Activated CD8-positive, alpha-beta memory T cell treated with anti-CD3 and anti-CD28 coated beads for 4 hours (primary cell): ENCODE results near the gene CXCL10.
"Not testable (repeated sequence)": the region's sequence is repeated elsewhere in the genome, so short reads cannot be mapped to it uniquely, and the experiment has no call there.

ENCODE experiments used
- DNase-seq, 2 donors: peaks; one replicate each; pipeline ENCODE4 v3.0.0-alpha.2; 2020; ENCODE audit warnings: low read depth in 2 of 2

The CXCL10 gene

DNA sequence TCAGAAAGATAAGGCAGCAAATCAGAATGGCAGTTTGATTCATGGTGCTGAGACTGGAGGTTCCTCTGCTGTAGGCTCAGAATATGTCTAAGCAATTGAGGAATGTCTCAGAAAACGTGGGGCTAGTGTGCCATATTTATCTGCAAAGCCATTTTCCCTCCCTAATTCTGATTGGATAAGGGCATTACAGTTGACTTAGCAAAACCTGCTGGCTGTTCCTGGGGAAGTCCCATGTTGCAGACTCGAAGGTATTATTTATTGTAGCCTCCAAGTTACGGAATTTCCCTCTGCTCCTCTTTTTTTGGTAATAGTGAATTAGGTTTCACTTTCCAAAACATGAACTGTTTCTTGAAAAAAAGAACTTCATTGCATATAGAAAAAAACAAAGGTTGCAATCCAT, at the start of gene CXCL10:
Gene CXCL10 (minus strand): TSS at position 109 of the 400 bp plus-strand sequence. CDS start 66 bp downstream, at position 43.
- DNase-seq: no peak

DNA sequence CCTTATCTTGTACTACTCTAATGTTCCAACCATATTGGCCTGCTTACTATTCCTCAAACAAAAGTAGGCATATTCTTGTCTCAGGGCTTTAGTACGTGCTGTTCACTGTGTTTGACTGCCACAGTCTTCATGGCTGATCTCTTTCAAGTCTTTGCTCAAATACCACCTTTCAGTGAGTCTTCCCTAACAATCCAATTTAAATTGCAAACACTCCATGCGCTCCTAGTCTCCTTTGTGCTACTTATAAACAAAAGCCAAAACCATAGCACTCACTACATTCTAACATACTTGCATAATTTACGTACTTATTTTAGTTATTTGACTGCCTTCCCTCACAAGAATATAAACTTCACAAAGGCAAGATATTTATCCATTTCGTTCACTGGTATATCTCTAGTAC, 49.5 kb upstream of the CXCL10 start:
- no peak for DNase-seq

GRCh38 chr4:76067652-76068286, 44.5 kb upstream of the CXCL10 start:
- peak; percentile 20 to 33 for DNase-seq

DNA sequence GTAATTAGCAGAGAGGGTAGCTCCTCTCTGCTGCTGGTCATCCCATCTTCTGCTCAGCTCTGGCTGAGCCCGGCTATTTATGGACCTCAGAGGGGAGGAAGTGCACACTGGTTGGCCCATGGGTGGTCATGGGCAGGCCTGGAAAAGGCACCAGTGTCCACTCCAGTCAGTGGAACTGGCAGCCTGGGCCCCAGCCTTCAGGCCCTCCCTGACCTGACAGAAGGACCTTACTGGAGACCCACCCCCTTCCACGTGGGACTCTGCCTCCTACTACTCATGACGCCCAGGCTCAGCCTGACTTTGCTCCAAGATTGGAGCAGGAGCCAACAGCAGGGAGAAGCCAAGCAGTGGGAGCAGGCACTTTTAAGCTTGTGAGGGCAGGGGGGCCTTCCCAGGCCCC, 43.2 kb upstream of the CXCL10 start:
- no peak for DNase-seq

DNA sequence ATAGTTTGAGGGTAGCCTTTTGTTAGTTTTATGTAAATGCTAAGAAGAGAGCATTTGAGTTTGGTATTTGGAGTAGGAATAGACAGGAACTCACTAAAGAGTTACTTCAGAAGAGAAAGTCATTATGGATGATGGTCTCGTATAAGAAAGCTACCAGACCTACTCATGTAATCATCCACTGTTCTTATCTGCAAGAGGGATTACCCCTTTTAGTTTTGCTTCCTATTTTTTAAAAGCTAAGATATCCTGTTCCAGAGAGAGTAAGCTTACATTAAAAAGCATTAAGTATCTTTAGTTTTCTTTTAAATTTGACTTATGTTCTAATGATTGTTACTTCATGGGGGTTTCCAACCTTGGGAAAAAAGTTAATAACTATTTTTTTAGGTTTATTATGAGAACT, 38.7 kb upstream of the CXCL10 start:
- DNase-seq: no peak

DNA sequence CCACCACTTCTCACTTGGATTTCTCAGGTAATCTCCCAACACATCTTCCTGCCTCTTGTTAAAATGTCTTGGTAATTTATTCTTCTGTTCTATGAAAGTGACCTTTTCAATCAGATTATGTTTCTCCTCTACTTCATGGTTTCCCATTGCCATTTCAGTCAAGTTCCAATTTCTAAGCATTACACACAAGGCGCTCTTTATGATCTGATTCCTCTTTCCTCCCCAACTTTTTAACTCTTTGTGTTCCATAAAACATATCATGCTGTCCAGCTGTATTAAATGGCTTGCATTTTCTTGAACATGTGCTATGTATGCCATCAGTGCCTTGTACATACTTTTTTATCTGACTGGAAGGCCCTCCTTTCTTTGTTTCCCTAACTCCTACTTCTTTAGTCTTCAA, 38.1 kb upstream of the CXCL10 start:
- DNase-seq: no peak

DNA sequence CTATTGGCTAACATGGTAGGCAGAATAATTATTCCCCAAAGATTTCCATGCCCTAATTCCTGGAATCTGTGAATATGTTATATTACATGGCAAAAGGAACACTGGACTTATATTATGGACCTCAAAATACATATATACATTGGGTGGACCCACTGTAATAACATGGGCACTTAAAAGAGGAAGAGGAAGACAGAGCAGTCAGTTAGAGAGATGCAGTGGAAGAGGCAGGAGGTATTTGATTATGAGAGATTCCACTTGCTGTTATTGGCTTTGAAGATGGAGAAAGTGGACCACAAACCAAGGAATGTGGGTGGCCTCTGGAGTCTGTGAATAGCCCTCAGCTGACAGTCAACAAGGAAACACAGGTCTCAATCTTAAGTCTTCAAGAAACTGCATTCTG, 37.2 kb upstream of the CXCL10 start:
- DNase-seq: no peak

DNA sequence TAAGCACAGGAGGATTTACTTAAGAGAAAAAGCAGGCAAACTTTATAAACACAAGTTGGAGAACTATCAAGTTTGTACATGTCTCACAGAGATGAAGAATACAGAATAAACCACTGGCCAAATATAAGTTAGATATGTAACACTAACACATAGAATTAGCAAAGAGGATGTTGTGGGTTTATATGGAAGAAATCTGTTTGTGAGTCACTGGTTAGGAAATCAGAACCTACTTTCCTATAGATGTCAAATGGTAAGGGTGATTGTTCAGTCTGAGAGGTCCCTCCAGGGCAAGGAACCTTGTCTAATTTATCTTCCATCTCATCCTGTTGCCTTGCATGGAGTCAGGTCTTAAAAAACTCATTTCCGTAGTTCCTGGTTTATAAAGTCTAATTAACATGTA, 36.5 kb upstream of the CXCL10 start:
- no peak for DNase-seq

- DNase-seq: no peak
Measured at GRCh38 chr4:76058888-76059426, 35.7 kb upstream of the CXCL10 start.

DNA sequence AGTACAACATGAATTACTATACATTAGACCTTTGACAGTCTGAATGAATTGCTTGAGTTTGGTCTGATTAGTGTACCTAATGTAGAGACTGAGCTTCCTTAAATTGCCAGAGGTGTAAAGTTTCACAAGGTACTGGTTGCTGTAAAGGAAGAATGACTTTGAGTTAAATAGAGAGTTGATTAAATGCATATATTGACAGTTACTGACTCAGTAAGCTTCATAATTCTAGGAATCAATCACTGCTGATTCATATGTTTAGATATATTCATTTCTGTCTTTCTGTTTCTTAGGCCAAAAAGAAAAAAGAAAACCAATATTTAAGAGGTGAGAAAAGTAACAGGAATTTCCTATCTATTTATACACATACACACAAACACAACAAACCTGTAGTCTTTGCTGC, 35.0 kb upstream of the CXCL10 start:
- DNase-seq: no peak

- DNase-seq: no peak
Measured at GRCh38 chr4:76055421-76055820, 32.1 kb upstream of the CXCL10 start.

GRCh38 chr4:76055016-76055415, 31.7 kb upstream of the CXCL10 start:
- no peak for DNase-seq

DNA sequence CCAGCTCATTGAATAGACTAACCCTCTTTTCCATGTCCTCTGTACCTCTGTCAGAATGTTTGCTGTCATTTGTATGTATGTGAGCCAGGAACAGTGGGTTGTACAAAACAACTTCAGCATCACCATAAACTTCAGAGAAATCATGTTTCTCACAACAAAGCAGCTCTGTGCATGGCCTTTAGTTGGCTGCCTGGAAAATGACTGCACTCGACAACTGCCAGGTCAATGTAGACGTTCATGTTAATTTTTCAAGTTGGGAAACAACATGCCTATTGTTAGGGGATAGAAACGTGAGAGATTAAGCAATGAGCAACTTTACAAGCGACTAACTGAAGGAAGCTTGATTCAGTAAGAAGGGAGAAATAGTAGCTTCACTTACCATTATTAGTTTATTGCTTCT, 30.4 kb upstream of the CXCL10 start:
- no peak for DNase-seq

DNA sequence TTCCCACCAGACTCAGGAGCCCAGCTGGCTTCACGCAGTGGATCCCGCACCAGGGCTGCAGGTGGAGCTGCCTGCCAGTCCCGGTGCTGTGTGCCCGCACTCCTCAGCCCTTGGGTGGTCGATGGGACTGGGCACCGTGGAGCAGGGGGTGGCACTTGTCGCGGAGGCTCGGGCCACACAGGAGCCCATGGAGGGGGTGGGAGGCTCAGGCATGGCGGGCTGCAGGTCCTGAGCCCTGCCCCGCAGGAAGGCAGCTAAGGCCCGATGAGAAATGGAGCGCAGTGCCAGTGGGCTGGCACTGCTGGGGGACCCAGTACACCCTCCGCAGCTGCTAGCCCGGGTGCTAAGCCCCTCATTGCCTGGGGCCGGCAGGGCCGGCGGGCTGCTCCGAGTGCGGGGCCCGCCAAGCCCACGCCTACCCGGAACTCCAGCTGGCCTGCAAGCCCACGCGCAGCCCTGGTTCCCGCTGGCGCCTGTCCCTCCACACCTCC, 27.3 kb upstream of the CXCL10 start:
- DNase-seq: not testable (repeated sequence)

DNA sequence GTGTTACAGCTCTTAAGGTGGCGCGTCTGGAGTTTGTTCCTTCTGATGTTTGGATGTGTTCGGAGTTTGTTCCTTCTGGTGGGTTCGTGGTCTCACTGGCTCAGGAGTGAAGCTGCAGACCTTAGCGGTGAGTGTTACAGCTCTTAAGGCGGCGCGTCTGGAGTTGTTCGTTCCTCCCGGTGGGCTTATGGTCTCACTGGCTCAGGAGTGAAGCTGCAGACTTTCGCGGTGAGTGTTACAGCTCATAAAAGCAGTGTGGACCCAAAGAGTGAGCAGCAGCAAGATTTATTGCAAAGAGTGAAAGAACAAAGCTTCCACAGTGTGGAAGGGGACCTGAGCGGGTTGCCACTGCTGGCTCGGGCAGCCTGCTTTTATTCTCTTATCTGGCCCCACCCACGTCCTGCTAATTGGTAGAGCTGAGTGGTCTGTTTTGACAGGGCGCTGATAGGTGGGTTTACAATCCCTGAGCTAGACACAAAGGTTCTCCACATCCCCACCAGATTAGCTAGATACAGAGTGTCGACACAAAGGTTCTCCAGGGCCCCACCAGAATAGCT, 26.6 kb upstream of the CXCL10 start:
- DNase-seq: not testable (repeated sequence)

DNA sequence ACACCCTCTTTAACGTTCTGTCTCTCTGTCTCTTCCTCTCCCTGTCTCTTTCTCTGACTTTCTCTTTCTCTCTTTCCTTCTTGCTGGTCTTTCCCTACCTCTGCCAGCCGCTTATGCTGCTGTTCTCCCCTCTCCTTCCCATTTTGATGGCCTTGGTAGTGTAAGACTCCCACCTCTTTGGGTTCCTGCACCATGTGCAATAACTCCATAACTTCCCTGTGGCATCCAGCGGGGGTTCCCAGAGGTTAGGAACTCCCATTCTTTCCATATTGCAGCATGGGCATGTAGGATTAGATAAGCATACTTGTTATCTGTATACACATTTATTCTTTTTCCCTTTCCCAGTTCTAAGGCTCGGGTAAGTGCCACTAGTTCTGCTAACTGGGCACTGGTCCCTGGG, 21.4 kb upstream of the CXCL10 start:
- not testable (repeated sequence) for DNase-seq

GRCh38 chr4:76043306-76043705, 20.0 kb upstream of the CXCL10 start:
- not testable (repeated sequence) for DNase-seq

DNA sequence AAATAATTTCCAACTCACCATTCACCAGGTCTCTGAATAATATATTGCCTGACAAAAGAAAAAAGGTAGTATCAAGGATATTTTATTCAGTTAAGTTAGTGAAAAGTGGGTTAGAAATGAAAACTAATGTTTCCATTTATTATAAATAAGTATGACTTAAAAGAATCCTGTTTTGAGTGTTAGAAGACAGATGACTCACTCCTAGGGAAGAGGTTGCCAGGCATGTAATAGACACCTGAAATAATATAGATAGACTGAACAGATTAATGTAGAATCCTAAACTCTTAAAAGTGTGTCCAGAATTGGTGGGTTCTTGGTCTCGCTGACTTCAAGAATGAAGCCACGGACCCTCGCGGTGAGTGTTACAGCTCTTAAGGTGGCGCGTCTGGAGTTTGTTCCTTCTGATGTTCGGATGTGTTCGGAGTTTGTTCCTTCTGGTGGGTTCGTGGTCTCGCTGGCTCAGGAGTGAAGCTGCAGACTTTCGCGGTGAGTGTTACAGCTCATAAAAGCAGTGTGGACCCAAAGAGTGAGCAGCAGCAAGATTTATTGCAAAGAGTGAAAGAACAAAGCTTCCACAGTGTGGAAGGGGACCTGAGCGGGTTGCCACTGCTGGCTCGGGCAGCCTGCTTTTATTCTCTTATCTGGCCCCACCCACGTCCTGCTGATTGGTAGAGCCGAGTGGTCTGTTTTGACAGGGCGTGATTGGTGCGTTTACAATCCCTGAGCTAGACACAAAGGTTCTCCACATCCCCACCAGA, 19.1 kb upstream of the CXCL10 start:
- DNase-seq: not testable (repeated sequence)

- DNase-seq: no peak
Measured at GRCh38 chr4:76036855-76037254, 13.6 kb upstream of the CXCL10 start.

- DNase-seq: no peak
Measured at GRCh38 chr4:76035799-76036380, 12.6 kb upstream of the CXCL10 start, which contains the start of gene CXCL11. TSS of gene CXCL11 (minus strand) at chr4:76036070. CDS start at chr4:76035987, 83 bp downstream.

- DNase-seq: no peak
Measured at GRCh38 chr4:76035141-76035540, 11.8 kb upstream of the CXCL10 start.

DNA sequence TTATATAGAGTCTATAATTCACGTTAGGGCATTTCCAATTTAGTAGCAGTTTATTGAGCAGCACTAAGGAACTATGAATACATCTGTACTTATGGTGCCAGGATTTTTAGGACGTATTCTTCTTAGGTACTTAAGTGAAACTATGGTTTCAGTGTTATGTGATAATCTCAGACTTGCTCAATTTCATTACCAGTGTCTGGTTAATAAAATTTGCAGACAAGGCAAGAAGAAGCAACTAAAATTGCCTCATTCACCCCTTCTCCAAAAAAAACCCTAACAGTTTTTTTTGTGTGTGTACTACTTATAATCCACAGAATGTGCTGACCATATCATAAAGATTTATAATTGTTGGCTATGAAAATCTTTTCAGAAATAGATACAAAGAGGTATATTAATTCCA, 6.0 kb upstream of the CXCL10 start:
- no peak for DNase-seq
